Measurements from ENCODE around the gene PRKG1.
"Not testable (repeated sequence)": the region's sequence is repeated elsewhere in the genome, so short reads cannot be mapped to it uniquely, and the experiment has no call there.

Gene PRKG1

GRCh38 chr10:51250278-51250920 is 176.1 kb downstream of the PRKG1 start:
- no peak overlapping the region for H3K4me3 ChIP-seq (ENCODE audit: low read length)

DNA sequence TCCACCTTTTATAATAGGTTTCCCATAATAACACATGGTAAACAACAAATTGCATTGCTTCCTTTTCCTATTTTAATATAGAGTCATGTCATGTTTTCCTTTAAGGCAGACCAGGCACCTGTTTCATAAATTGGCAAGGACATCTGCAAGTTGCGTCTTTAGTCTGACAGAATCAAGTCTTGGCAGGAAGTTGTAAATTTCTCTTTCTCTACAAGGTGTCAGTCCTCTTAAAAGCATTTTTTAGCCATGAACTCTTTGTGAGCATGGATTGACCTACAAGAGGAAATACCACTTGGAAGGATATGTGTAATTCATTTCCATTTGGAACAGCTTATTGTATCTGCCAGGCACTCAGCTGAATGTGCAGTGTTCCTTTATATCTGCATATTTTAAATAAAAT is 176.8 kb downstream of the PRKG1 start:
- Histone ChIP-seq H3K4me3 (ENCODE audit: low read length) (no peak overlapping the region), H3K4me1 (ENCODE audit: control insufficient read depth, insufficient read depth, low read length) (peaks cover 4% of the 10 kb centered on the region), H3K27me3 (ENCODE audit: control insufficient read depth, insufficient read depth, low read length) (no peaks in the 10 kb centered on the region), H3K9ac (ENCODE audit: low read length) (no peak overlapping the region), H3K27ac (ENCODE audit: low read depth, low read length) (no peak overlapping the region), H3K36me3 (ENCODE audit: control insufficient read depth, insufficient read depth, low read length) (no peaks in the 10 kb centered on the region)

More at GRCh38 chr10:51250278-51250920, 176.1 kb downstream of the PRKG1 start:
- no peaks in the 10 kb centered on the region for H3K36me3 ChIP-seq (ENCODE audit: control insufficient read depth, insufficient read depth, low read length)
- no peak overlapping the region for H3K9ac ChIP-seq (ENCODE audit: low read length)
- peaks cover 4% of the 10 kb centered on the region for H3K4me1 ChIP-seq (ENCODE audit: control insufficient read depth, insufficient read depth, low read length)
- no peaks in the 10 kb centered on the region for H3K27me3 ChIP-seq (ENCODE audit: control insufficient read depth, insufficient read depth, low read length)
- no peak overlapping the region for H3K27ac ChIP-seq (ENCODE audit: low read depth, low read length)

- peaks cover 4% of the 10 kb centered on the region for H3K4me1 ChIP-seq (ENCODE audit: control insufficient read depth, insufficient read depth, low read length)
Measured at GRCh38 chr10:51255381-51255780, 181.1 kb downstream of the PRKG1 start.

DNA sequence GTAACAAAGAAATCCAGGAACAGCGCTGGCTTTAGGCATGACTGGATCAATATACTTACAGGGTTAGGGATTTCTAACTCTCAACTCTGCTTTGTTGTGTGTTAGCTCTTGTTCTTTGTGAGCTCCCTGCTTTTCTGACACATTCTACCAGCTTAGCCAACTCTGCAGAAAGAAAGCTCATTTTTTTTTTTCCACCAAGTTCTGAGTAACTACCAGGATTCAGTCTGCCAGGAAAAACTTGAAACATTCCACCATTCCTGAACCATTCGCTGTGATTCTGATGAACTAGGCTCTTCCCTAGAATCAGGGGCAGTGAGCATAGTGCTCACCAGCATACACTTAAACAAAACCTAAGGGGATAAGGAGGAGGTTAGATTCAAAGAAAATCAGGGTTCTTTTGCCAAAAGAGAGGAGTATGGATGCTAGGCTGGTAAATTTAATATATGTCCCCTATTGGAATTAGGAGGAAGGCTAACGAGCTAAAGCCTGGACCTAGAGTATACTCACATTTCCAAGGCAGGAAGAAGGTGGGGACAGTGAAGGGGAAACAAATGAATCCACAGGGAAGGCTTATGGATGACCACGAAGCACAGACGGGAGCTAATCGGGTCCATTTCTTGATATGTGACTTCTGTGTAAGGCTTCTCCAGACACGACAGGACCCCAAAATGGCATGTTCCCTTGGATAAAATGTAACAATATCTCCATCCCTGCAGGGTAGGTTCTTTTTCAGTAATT is 183.4 kb downstream of the PRKG1 start:
- Histone ChIP-seq H3K4me3 (ENCODE audit: low read length) (no peak overlapping the region), H3K9ac (ENCODE audit: low read length) (no peak overlapping the region), H3K27ac (ENCODE audit: low read depth, low read length) (no peak overlapping the region), H3K27me3 (ENCODE audit: control insufficient read depth, insufficient read depth, low read length) (no peaks in the 10 kb centered on the region), H3K36me3 (ENCODE audit: control insufficient read depth, insufficient read depth, low read length) (no peaks in the 10 kb centered on the region), H3K4me1 (ENCODE audit: control insufficient read depth, insufficient read depth, low read length) (no peaks in the 10 kb centered on the region)

More at GRCh38 chr10:51255381-51255780, 181.1 kb downstream of the PRKG1 start:
- H3K9ac ChIP-seq (ENCODE audit: low read length), result no peak overlapping the region
- H3K27ac ChIP-seq (ENCODE audit: low read depth, low read length), result no peak overlapping the region
- H3K36me3 ChIP-seq (ENCODE audit: control insufficient read depth, insufficient read depth, low read length), result no peaks in the 10 kb centered on the region
- H3K4me3 ChIP-seq (ENCODE audit: low read length), result no peak overlapping the region
- H3K27me3 ChIP-seq (ENCODE audit: control insufficient read depth, insufficient read depth, low read length), result no peaks in the 10 kb centered on the region

GRCh38 chr10:51260376-51260775 is 186.1 kb downstream of the PRKG1 start:
- H3K27ac ChIP-seq (ENCODE audit: low read depth, low read length), result no peak overlapping the region
- H3K9ac ChIP-seq (ENCODE audit: low read length), result no peak overlapping the region
- no peak overlapping the region for H3K4me3 ChIP-seq (ENCODE audit: low read length)
- H3K4me1 ChIP-seq (ENCODE audit: control insufficient read depth, insufficient read depth, low read length), result no peaks in the 10 kb centered on the region
- no peaks in the 10 kb centered on the region for H3K36me3 ChIP-seq (ENCODE audit: control insufficient read depth, insufficient read depth, low read length)
- H3K27me3 ChIP-seq (ENCODE audit: control insufficient read depth, insufficient read depth, low read length), result no peaks in the 10 kb centered on the region

- Histone ChIP-seq H3K4me1 (ENCODE audit: control insufficient read depth, insufficient read depth, low read length) (no peaks in the 10 kb centered on the region), H3K27me3 (ENCODE audit: control insufficient read depth, insufficient read depth, low read length) (no peaks in the 10 kb centered on the region), H3K27ac (ENCODE audit: low read depth, low read length) (no peak overlapping the region), H3K36me3 (ENCODE audit: control insufficient read depth, insufficient read depth, low read length) (no peaks in the 10 kb centered on the region), H3K9ac (ENCODE audit: low read length) (no peak overlapping the region), H3K4me3 (ENCODE audit: low read length) (no peak overlapping the region)
Measured at GRCh38 chr10:51266496-51266895, 192.2 kb downstream of the PRKG1 start.

GRCh38 chr10:51267980-51268570 is 193.8 kb downstream of the PRKG1 start:
- H3K36me3 ChIP-seq (ENCODE audit: control insufficient read depth, insufficient read depth, low read length); H3K4me3 ChIP-seq (ENCODE audit: low read length); H3K4me1 ChIP-seq (ENCODE audit: control insufficient read depth, insufficient read depth, low read length); H3K27ac ChIP-seq (ENCODE audit: low read depth, low read length); H3K9ac ChIP-seq (ENCODE audit: low read length); H3K27me3 ChIP-seq (ENCODE audit: control insufficient read depth, insufficient read depth, low read length): not testable (repeated sequence)

GRCh38 chr10:51269821-51270220 is 195.5 kb downstream of the PRKG1 start:
- no peak overlapping the region for H3K4me3 ChIP-seq (ENCODE audit: low read length)
- H3K4me1 ChIP-seq (ENCODE audit: control insufficient read depth, insufficient read depth, low read length), result no peaks in the 10 kb centered on the region
- H3K27ac ChIP-seq (ENCODE audit: low read depth, low read length), result no peak overlapping the region
- no peaks in the 10 kb centered on the region for H3K27me3 ChIP-seq (ENCODE audit: control insufficient read depth, insufficient read depth, low read length)
- no peak overlapping the region for H3K9ac ChIP-seq (ENCODE audit: low read length)
- no peaks in the 10 kb centered on the region for H3K36me3 ChIP-seq (ENCODE audit: control insufficient read depth, insufficient read depth, low read length)

DNA sequence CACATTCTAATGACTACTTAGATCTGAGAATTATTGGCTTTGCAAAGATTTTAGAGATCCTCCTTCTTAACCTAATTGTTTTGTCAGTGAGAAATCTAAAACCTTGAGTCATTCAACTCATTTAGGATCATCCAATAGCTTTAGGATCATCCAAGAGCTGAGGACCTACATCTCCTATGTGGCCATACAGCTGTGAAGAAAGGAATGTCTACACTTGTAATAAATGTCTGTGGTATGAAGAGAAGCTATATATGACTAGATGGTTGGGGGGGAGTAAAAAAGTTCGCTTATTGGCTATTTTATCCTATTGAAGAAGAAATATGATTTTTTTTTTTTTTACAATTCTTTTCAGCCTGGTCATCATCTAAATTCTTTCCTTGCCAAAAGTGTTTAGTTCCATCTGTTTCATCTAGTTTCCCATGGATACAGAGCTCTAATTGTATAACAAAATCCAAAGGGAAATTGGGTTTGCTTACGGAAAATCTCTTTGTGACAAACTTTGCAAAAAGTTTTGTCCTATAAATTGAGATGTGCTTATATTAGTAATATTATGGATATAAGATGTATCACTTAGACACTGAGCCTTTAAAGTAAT is 196.7 kb downstream of the PRKG1 start:
- Histone ChIP-seq H3K9ac (ENCODE audit: low read length) (no peak overlapping the region), H3K4me1 (ENCODE audit: control insufficient read depth, insufficient read depth, low read length) (no peaks in the 10 kb centered on the region), H3K4me3 (ENCODE audit: low read length) (no peak overlapping the region), H3K36me3 (ENCODE audit: control insufficient read depth, insufficient read depth, low read length) (no peaks in the 10 kb centered on the region), H3K27me3 (ENCODE audit: control insufficient read depth, insufficient read depth, low read length) (no peaks in the 10 kb centered on the region), H3K27ac (ENCODE audit: low read depth, low read length) (no peak overlapping the region)

- not testable (repeated sequence) for H3K27me3 ChIP-seq (ENCODE audit: control insufficient read depth, insufficient read depth, low read length); H3K4me1 ChIP-seq (ENCODE audit: control insufficient read depth, insufficient read depth, low read length); H3K27ac ChIP-seq (ENCODE audit: low read depth, low read length); H3K36me3 ChIP-seq (ENCODE audit: control insufficient read depth, insufficient read depth, low read length); H3K4me3 ChIP-seq (ENCODE audit: low read length); H3K9ac ChIP-seq (ENCODE audit: low read length)
Measured at GRCh38 chr10:51272099-51272498, 197.8 kb downstream of the PRKG1 start.

GRCh38 chr10:51272555-51272954 is 198.3 kb downstream of the PRKG1 start:
- H3K4me3 ChIP-seq (ENCODE audit: low read length), result no peak overlapping the region
- no peak overlapping the region for H3K9ac ChIP-seq (ENCODE audit: low read length)
- H3K27me3 ChIP-seq (ENCODE audit: control insufficient read depth, insufficient read depth, low read length), result no peaks in the 10 kb centered on the region
- no peak overlapping the region for H3K27ac ChIP-seq (ENCODE audit: low read depth, low read length)
- no peaks in the 10 kb centered on the region for H3K36me3 ChIP-seq (ENCODE audit: control insufficient read depth, insufficient read depth, low read length)
- no peaks in the 10 kb centered on the region for H3K4me1 ChIP-seq (ENCODE audit: control insufficient read depth, insufficient read depth, low read length)

GRCh38 chr10:51273574-51273973 is 199.3 kb downstream of the PRKG1 start:
- H3K9ac ChIP-seq (ENCODE audit: low read length), result no peak overlapping the region
- no peaks in the 10 kb centered on the region for H3K4me1 ChIP-seq (ENCODE audit: control insufficient read depth, insufficient read depth, low read length)
- no peak overlapping the region for H3K4me3 ChIP-seq (ENCODE audit: low read length)
- H3K27me3 ChIP-seq (ENCODE audit: control insufficient read depth, insufficient read depth, low read length), result no peaks in the 10 kb centered on the region
- H3K36me3 ChIP-seq (ENCODE audit: control insufficient read depth, insufficient read depth, low read length), result no peaks in the 10 kb centered on the region
- no peak overlapping the region for H3K27ac ChIP-seq (ENCODE audit: low read depth, low read length)

Data from rectal smooth muscle tissue (tissue), 1 donor.